PC-3 (cell line): Measurements from ENCODE around the gene FOXA3. TPM values are rescaled to one million over a fixed set of nuclear protein-coding genes. Genes with fewer than 3 reads are reported as not detected.

Experiments used
- ATAC-seq: fragments of 200-7000 bp; cut with Tn5 transposase; 2 replicates; pipeline ENCODE4 v1.9.1; 2020; ENCODE audit warnings: mild to moderate bottlenecking, moderate library complexity
- BruUV-seq: library from RNA; stranded (reverse); fragments of 400-500 nt; replicated peaks from 2 replicates; lab custom pipeline; 2021; lab: Mats Ljungman, UMichigan
- CTCF ChIA-PET: fragments of 300-600 bp; sonication (Branson Sonifier 250); formaldehyde crosslinking; loops from one replicate; lab custom pipeline; 2022; ENCODE audit warnings: antibody characterized with exemption; lab: Charles Lee
- POLR2A ChIA-PET: fragments of 300-600 bp; sonication (Branson Sonifier 250); formaldehyde crosslinking; loops from one replicate; lab custom pipeline; 2022; ENCODE audit warnings: antibody characterized with exemption; ENCODE audit not compliant: unreplicated experiment; lab: Charles Lee
- DNase-seq: peaks from one replicate; pipeline ENCODE4 v3.0.0-alpha.2; 2015
- H2AFZ ChIP-seq: fragments of 300-600 bp; sonication (generic); 2 replicates; pipeline ENCODE4 v1.6.0; 2016; ENCODE audit warnings: antibody characterized with exemption, low read length
- H3F3A ChIP-seq: fragments of 300-600 bp; sonication (generic); one replicate; pipeline ENCODE4 v1.6.0; 2017; ENCODE audit warnings: antibody characterized with exemption, low read length, control low read depth, mild to moderate bottlenecking; ENCODE audit not compliant: unreplicated experiment
- H3K27ac ChIP-seq: fragments of 300-600 bp; sonication (generic); 2 replicates; pipeline ENCODE4 v1.5.1; 2016; ENCODE audit warnings: mild to moderate bottlenecking, low read length
- H3K27me3 ChIP-seq: fragments of 300-600 bp; sonication (generic); 2 replicates; pipeline ENCODE4 v1.6.1; 2016; ENCODE audit warnings: low read length, mixed read lengths
- H3K36me3 ChIP-seq: fragments of 300-600 bp; sonication (generic); 2 replicates; pipeline ENCODE4 v1.6.1; 2016; ENCODE audit warnings: low read depth, mixed run types, low read length, mixed read lengths
- H3K4me1 ChIP-seq: fragments of 300-600 bp; sonication (generic); 2 replicates; pipeline ENCODE4 v1.5.1; 2016; ENCODE audit warnings: low read length; ENCODE audit not compliant: insufficient read depth
- H3K4me2 ChIP-seq: fragments of 300-600 bp; sonication (generic); 2 replicates; pipeline ENCODE4 v1.6.0; 2016; ENCODE audit warnings: low read length
- H3K4me3 ChIP-seq: fragments of 300-600 bp; sonication (generic); 2 replicates; pipeline ENCODE4 v1.5.1; 2016; ENCODE audit warnings: mild to moderate bottlenecking, low read length, mixed read lengths
- H3K79me2 ChIP-seq: fragments of 300-600 bp; sonication (generic); 2 replicates; pipeline ENCODE4 v1.6.1; 2017; ENCODE audit warnings: low read length, mixed read lengths
- H3K9ac ChIP-seq: fragments of 300-600 bp; sonication (generic); 2 replicates; pipeline ENCODE4 v1.6.0; 2016; ENCODE audit warnings: mild to moderate bottlenecking, low read length
- H3K9me2 ChIP-seq: fragments of 300-600 bp; sonication (generic); replicated peaks from 2 replicates; pipeline ENCODE4 v1.6.1; 2016; ENCODE audit warnings: mixed run types, low read length, mixed read lengths
- H3K9me3 ChIP-seq: fragments of 300-600 bp; sonication (generic); 2 replicates; pipeline ENCODE4 v1.6.1; 2016; ENCODE audit warnings: low read length, mixed read lengths
- H4K20me1 ChIP-seq: fragments of 300-600 bp; sonication (generic); 2 replicates; pipeline ENCODE4 v1.6.1; 2016; ENCODE audit warnings: low read length, mixed read lengths
- EZH2 ChIP-seq: fragments of 300-600 bp; sonication (generic); IDR thresholded peaks from one replicate; pipeline ENCODE4 v1.6.1; 2017; ENCODE audit warnings: antibody characterized with exemption, mild to moderate bottlenecking, low read length; ENCODE audit not compliant: unreplicated experiment
- EZH2phosphoT487 ChIP-seq: fragments of 300-600 bp; sonication (generic); IDR thresholded peaks from 2 replicates; pipeline ENCODE4 v1.6.1; 2018; ENCODE audit warnings: mild to moderate bottlenecking, antibody characterized with exemption, low read length, borderline replicate concordance
- intact Hi-C: fragments of 100-400 bp; cut with micrococcal nuclease; formaldehyde crosslinking; loops from 2 replicates; pipeline ENCODE4 v1.9.0; 2023
- total RNA-seq: library from RNA; depleted of rRNA; stranded (reverse); fragments of >200 nt; gene quantifications from 2 replicates; pipeline ENCODE4 v1.2.3, GENCODE V29; 2014
- TF ChIP-seq, protein P1 (sequence below): fragments of 300-600 bp; sonication (generic); conservative IDR thresholded peaks from 2 replicates; pipeline ENCODE4 v1.5.1; 2017; ENCODE audit warnings: antibody characterized with exemption, low read depth, mild to moderate bottlenecking, low read length

Gene FOXA3
- total RNA-seq, 1 experiment from 2014 or later, result 0.33 TPM

DNA sequence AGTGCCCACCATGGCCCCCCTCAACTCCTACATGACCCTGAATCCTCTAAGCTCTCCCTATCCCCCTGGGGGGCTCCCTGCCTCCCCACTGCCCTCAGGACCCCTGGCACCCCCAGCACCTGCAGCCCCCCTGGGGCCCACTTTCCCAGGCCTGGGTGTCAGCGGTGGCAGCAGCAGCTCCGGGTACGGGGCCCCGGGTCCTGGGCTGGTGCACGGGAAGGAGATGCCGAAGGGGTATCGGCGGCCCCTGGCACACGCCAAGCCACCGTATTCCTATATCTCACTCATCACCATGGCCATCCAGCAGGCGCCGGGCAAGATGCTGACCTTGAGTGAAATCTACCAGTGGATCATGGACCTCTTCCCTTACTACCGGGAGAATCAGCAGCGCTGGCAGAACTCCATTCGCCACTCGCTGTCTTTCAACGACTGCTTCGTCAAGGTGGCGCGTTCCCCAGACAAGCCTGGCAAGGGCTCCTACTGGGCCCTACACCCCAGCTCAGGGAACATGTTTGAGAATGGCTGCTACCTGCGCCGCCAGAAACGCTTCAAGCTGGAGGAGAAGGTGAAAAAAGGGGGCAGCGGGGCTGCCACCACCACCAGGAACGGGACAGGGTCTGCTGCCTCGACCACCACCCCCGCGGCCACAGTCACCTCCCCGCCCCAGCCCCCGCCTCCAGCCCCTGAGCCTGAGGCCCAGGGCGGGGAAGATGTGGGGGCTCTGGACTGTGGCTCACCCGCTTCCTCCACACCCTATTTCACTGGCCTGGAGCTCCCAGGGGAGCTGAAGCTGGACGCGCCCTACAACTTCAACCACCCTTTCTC lies 8.2 kb downstream of the FOXA3 start:
- Histone ChIP-seq H3K79me2 (no peaks in the 10 kb centered on the region), H3K27me3 (no peaks in the 10 kb centered on the region), H2AFZ (no peak overlapping the region), H3K9me3 (no peaks in the 10 kb centered on the region), H4K20me1 (no peaks in the 10 kb centered on the region), H3K4me1 (no peaks in the 10 kb centered on the region), H3K4me3 (no peak overlapping the region), H3K4me2 (no peak overlapping the region), H3K9me2 (no peaks in the 10 kb centered on the region), H3K27ac (no peak overlapping the region), H3K36me3 (no peaks in the 10 kb centered on the region), H3K9ac (no peak overlapping the region), H3F3A (no peaks in the 10 kb centered on the region)
- ATAC-seq, result no peak
- DNase-seq, result no peak
- no peak for TF ChIP-seq EZH2
- intact Hi-C loops, result no loop called here
- ChIA-PET POLR2A (no interaction called here), CTCF (no interaction called here)
- BruUV-seq, result no TSS peak

DNA sequence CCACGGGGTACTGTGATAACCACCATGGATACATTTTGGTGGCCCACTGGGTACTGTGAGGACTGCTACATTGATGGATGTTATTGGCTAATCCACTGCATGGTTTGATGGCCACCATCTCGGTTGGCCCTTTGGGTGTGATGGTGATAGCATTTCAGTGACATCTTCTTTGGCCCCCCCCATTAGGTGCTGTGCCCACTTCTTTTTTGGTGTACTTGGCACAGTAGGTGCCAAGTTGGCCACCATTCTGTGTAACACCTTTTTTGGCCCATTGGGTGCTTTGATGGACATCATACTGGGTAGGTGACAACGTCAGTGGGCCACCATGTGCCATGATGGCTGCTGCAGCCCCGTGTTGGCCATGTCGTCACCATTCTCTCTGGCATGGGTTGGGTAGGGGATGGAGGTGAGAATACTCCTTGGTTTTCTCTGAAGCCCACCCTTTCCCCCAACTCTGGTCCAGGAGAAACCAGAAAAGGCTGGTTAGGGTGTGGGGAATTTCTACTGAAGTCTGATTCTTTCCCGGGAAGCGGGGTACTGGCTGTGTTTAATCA lies 9.2 kb downstream of the FOXA3 start:
- intact Hi-C loops, result no loop called here
- ATAC-seq, result no peak
- no peak overlapping the region for H3K9ac ChIP-seq
- DNase-seq, result no peak
- no peak overlapping the region for H3K27ac ChIP-seq
- no peaks in the 10 kb centered on the region for H3F3A ChIP-seq
- H3K79me2 ChIP-seq, result no peaks in the 10 kb centered on the region
- no peaks in the 10 kb centered on the region for H3K36me3 ChIP-seq
- CTCF ChIA-PET, result no interaction called here
- no peaks in the 10 kb centered on the region for H3K9me2 ChIP-seq
- H3K4me3 ChIP-seq, result no peak overlapping the region
- H3K4me2 ChIP-seq, result no peak overlapping the region
- BruUV-seq, result no TSS peak
- H3K9me3 ChIP-seq, result no peaks in the 10 kb centered on the region
- POLR2A ChIA-PET, result no interaction called here
- no peaks in the 10 kb centered on the region for H3K27me3 ChIP-seq
- peaks cover under 1% of the 10 kb centered on the region; the same call in 1 of the 2 replicates for H3K4me1 ChIP-seq
- TF ChIP-seq, protein P1, sequence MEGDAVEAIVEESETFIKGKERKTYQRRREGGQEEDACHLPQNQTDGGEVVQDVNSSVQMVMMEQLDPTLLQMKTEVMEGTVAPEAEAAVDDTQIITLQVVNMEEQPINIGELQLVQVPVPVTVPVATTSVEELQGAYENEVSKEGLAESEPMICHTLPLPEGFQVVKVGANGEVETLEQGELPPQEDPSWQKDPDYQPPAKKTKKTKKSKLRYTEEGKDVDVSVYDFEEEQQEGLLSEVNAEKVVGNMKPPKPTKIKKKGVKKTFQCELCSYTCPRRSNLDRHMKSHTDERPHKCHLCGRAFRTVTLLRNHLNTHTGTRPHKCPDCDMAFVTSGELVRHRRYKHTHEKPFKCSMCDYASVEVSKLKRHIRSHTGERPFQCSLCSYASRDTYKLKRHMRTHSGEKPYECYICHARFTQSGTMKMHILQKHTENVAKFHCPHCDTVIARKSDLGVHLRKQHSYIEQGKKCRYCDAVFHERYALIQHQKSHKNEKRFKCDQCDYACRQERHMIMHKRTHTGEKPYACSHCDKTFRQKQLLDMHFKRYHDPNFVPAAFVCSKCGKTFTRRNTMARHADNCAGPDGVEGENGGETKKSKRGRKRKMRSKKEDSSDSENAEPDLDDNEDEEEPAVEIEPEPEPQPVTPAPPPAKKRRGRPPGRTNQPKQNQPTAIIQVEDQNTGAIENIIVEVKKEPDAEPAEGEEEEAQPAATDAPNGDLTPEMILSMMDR, result no peak
- TF ChIP-seq EZH2 (no peak), EZH2phosphoT487 (no peak)
- H4K20me1 ChIP-seq, result no peaks in the 10 kb centered on the region
- no peak overlapping the region for H2AFZ ChIP-seq

DNA sequence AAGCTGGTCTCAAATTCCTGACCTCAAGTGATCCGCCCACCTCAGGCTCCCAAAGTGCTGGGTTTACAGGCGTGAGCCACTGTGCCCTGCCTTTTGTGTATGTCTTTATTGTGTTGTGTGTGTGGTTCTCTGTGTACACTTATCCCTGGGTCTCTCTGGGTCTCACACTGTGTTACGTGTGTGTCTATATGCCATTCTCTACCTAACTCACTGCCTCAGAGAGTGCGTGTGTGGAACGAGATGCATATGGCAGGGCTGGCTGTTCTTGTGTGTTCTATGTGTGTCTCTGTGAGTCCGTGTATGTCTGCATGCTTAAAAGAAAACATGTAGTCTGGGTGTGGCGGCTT lies 10.5 kb downstream of the FOXA3 start:
- intact Hi-C loops, result no loop called here
- BruUV-seq, result no TSS peak

More for the DNA sequence above, 10.5 kb downstream of the FOXA3 start:
- Histone ChIP-seq H4K20me1 (no peaks in the 10 kb centered on the region), H3K36me3 (no peaks in the 10 kb centered on the region), H3K9ac (no peak overlapping the region), H3K4me2 (no peak overlapping the region), H3K79me2 (no peaks in the 10 kb centered on the region), H3K4me3 (no peak overlapping the region), H3K9me3 (no peaks in the 10 kb centered on the region), H3F3A (no peaks in the 10 kb centered on the region), H3K4me1 (peaks cover 5% of the 10 kb centered on the region; the same call in 1 of the 2 replicates), H2AFZ (no peak overlapping the region), H3K27ac (no peak overlapping the region), H3K9me2 (no peaks in the 10 kb centered on the region), H3K27me3 (no peaks in the 10 kb centered on the region)
- ATAC-seq (no peak), DNase-seq (no peak)
- TF ChIP-seq EZH2, result no peak
- TF ChIP-seq, protein P1, result no peak
- no peak for TF ChIP-seq EZH2phosphoT487
- ChIA-PET CTCF (no interaction called here), POLR2A (no interaction called here)
